Activated CD4-positive, CD25-positive, alpha-beta regulatory T cell treated with anti-CD3 and anti-CD28 coated beads, Interleukin-2, amount 50 U/mL, for 24 hours (primary cell): ENCODE measurements around the gene IFI6.
A peak's percentile ranks its signal among the peaks of the same experiment; 100 is the strongest.
"Not testable (repeated sequence)": the region's sequence is repeated elsewhere in the genome, so short reads cannot be mapped to it uniquely, and the experiment has no call there.

Experiments used
- ATAC-seq, 2 donors: fragments of 150-1000 bp; cut with Tn5 transposase; one replicate each; pipeline ENCODE4 v1.10.0; 2021; ENCODE audit warnings: mild to moderate bottlenecking in 1 of 2, moderate library complexity in 1 of 2

IFI6 gene, protein sequence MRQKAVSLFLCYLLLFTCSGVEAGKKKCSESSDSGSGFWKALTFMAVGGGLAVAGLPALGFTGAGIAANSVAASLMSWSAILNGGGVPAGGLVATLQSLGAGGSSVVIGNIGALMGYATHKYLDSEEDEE

DNA sequence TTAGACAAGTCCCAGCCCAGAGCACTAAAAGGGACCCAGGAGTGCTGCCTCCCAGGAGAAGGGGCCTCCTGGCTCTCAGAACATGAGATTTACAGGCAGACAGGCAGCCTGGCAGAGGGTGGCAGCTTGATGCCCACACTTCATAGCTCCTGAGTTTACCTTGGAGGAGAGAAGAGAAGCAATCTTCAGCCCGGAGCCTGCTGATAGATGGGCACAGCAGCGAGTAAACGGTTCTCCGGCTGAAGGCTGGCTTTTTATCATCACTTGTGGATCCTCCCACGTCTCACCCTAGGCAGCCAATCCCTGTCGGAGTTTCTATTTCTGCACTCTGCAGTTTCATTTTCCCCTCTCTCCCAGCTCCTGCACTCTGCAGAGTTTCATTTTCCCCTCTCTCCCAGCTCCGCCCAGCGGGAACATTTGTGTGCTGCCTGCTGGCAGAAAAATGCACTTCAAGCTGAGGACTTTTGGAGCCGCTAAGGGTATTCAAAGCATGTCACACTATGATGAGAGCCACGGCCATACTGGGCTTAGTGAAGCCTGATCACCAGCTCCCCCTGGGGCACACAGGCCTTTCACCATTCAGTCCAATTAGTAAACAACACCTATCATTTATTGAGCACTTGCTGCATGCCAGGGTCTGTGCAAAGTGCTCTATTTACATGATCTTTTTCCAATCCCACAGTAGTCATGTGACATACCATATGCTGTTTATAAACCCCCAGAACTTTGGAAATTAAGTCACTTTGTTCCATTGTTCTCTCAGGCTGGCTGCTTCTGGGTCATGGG, at the start of gene IFI6:
Gene IFI6 (minus strand): TSS at position 229 of the 786 bp plus-strand sequence. CDS start 2,878 bp downstream, outside the sequence.
- peak; percentile 94 to 95 for ATAC-seq

DNA sequence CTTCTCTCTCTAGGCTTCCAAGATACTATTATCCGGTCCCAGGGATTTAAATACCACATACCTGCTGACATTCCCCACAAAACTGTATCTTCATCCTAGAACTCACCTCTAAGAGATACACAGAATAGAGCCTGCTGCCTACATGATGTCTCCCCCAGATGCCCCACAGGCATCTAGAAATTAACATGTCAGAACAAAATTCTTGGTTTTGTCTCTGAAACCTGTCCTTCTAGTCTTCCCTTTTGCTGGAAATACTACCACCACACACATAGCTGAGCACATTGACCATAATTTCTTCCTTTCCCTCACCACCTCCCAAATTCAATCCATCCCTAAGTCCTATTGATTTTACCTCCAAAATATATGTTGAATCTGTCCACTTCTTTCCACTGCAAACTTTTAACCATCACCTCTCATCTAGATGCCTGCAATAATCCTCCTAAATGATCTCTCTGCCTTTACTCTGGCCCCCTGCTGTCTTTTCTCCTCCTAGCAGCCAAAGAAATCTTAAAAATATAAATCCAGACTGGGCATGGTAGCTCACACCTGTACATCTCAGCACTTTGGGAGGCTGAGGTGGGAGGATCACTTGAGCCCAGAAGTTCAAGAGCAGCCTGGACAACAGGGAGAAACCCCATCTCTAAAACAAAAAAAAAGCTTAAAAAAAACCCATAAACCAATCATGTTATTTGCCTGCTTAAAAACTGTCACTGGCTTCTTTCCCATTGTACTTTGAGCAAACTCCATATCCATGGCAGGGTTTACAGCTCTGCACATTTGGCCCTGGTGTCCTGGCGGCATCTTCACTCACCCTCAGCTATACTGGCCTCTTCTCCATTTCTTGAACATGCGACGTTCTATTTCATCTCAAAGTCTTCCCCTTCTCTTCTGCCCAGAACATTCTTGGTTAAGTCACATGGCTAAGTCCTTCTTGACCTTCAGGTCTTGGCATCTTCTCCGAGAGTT, 47.6 kb upstream of the IFI6 start:
- no peak for ATAC-seq

DNA sequence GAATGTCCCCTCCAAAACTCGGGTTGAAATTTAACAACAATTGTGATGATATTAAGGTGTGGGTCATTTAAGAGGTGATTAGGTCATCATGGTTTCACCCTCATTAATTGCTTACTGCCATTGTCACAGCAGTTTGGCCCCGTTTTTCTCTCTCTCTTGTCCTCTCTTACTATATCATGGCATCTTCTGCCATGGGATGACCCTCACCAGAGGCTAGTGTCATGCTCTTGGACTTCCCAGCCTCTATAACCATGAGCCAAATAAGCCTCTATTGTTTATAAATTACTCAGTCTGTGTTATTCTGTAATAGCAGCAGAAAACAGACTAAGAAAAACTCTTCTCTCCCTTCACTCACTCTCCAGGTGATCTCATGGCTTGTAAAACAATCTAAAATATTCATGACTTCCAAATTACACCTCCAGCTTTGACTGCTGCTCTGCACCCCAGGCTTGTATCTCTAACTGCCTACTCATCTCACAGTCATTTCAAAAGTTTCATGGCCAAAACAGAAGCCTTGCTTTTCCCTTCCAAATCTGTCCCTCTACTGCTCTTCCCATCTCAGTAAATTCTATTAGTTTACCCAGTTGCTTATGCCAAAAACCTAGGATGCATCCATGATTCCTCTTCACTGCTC, 44.4 kb upstream of the IFI6 start:
- no peak for ATAC-seq

DNA sequence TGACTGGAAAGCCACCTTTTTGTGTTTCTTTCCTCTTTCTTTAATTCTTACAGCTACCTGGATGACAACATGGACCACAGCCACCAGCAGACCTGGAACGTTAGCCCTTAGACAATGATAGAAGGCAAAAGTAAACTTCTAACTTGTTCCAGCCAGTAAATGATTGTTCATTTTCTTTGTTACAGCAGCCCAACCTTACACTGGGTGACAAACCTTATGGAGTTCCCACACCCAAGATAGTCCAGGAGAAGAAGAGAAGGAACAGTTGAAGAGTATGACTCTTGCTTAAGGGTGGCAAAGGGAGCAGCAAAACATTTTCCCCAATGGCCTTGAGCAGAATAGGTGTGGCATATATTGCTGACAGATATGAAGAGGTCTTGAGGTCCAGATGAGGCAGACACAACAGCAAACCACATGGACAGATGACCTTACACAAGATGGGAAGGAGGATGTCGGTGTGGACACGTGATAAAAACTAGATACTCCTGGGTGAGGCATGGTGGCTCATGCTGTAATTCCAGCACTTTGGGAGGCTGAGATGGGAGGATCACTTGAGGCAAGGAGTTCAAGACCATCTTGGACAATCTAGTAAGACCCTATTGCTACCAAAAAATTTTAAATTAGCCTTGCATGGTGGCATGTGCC, 42.0 kb upstream of the IFI6 start:
- ATAC-seq: no peak

DNA sequence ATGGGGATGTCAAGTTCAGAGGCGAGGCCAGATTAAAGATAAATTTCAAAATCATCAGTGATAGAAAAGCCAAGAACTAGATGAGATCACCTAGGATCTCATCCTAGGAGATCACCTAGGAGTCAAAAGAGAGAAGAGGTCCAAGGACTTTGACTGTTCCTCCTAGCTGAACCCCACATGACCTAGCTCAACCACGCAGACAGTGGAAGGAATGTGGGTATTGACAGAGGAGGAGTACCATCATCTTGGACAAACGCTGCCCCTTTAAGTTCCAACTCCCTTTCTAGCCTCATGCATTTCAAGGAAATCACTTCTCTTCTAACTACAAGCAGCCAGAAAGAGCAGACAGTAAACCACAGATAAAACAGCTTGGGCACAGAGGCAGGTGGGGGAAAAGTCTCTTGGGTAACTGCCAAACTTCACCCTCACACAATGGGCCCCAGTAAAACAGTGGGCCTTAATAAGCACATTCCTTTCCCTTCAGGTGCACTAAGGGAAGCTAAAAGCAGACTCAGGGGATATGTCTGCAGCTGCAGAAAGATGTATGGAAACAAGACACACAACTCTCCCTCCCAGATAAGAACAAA, 41.2 kb upstream of the IFI6 start:
- no peak for ATAC-seq

DNA sequence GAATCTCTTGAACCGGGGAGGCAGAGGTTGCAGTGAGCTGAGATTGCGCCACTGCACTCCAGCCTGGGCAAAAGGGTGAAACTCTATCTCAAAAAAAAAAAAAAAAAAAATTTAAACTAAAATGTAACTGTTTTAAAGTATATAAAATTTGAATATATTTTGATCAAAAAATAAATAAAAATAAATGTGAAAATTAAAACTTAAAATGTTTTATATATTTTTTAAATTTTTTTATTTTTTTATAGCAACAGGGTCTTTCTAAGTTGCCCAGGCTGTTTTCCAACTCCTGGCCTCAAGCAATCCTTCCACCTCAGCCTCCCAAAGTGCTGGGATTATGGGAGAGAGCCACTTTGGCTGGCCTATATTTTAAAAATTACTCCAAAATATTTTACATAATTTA, 38.6 kb upstream of the IFI6 start:
- ATAC-seq: no peak

DNA sequence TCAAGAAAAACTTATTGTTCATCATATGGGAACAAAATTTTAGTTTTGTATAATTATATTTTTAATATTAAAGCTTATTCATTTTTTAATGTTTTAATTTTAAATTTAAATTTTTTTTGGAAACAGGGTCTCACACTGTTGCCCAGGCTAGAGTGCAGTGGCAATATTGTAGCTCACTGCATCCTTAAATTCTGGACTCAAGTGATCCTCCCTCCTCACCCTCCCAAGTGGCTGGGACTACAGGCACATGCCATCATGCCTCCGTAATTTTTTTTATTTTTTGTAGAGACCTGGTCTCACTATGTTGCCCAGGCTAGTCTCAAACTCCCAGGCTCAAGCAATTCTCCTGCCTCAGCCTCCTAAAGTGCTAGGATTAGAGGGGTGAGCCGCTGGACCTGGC, 33.6 kb upstream of the IFI6 start:
- no peak for ATAC-seq

DNA sequence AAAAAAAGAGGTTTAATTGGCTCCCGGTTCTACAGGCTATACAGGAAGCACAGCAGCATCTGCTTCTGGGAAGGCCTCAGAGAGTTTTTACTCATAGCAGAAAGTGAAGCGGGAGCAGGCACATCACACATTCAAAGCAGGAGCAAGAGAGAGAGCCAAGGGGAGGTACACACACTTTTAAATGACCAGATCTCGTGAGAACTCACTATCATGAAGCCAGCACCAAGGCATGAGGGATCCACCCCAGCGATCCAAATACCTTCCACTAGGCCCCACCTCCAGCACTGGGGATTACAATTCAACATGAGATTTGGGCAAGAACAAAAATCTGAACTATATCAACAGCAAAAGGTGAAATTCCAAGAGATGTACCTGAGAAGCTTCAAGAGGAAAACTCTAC, 33.0 kb upstream of the IFI6 start:
- ATAC-seq: no peak

DNA sequence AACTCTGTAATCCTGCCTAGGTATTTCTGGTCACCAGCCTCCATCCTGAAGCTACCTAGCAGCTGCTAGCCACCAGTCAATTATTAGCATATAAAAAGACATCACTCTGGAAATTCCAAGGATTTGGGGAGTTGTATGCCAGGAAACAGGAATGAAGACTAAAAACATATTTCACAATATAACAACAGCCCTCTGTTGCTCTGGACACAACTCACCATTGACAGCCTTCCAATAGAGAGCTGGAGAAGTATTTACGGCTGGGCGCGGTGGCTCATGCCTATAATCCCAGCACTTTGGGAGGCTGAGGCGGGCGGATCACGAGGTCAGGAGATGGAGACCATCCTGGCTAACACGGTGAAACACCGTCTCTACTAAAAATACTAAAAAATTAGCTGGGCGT, 24.8 kb upstream of the IFI6 start:
- not testable (repeated sequence) for ATAC-seq

DNA sequence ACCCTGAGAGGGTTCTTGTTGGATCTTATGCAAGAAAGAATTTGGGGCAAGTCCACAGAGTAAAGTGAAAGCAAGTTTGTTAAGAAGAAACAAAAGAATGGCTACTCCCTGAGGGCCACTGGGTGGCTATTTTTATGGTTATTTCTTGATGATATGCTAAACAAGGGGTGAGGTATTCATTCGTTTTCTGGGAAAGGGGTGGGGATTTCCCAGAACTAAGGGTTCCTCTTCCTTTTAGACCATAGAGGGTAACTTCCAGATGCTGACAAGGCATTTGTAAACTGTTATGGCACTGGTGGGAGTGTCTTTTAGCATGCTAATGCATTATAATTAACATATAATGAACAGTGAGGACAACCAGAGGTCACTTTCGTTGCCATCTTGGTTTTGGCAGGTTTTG, 18.2 kb upstream of the IFI6 start:
- ATAC-seq: peak in 1 of 2 donors; percentile 14

DNA sequence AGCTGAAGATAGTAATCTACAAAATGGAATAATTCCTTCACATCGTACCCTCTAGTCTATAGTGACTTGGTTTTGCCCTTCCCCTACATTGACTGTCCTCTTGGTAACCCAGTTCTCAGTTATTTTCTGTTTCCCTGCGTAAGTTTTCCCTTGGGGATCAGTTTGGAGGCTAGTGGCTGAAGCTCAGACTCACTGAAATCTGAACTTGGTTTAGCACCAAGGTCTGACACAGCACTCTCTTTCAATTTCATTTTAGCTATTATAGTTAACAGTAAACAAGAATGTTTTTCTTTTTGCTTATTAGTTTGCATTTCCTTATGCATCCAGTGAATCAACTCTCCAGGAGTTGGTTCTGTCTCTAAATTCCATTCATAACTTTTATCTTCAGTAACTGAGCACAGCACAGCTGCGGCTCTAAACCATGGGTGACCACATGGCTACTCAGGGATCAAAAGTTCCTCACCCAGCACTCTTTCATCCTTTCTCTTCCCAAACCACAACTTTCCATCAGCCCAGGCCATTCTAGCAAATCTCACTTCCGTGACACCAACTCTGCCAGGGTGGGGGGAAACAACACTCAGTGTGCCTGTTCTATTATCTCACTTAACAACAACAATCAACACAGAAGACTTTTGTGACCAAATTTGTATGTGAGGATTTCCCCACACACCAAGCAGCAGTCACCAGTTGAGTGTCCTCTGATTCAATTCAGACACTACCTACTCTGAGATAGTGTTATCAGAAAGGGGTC, 17.6 kb upstream of the IFI6 start:
- peak; percentile 53 to 75 for ATAC-seq

DNA sequence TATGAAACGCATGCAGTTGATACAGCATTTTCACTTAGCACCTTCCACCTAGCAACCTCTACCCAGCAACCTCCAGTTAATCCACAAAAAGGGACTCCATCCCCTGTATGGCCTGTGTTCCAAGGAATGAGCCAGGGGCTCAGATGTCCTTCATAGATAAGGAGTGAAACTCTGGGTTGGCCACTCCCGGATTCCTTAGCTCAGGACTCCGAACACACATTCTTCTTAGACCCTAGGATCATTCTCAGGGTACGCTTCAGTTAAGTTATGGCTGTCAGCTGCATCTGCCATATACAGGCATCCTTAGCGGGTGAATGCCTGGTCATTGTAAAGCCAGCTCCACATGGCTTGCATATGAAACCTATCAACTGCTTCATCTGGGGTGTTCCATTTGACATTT, 15.9 kb upstream of the IFI6 start:
- ATAC-seq: no peak

DNA sequence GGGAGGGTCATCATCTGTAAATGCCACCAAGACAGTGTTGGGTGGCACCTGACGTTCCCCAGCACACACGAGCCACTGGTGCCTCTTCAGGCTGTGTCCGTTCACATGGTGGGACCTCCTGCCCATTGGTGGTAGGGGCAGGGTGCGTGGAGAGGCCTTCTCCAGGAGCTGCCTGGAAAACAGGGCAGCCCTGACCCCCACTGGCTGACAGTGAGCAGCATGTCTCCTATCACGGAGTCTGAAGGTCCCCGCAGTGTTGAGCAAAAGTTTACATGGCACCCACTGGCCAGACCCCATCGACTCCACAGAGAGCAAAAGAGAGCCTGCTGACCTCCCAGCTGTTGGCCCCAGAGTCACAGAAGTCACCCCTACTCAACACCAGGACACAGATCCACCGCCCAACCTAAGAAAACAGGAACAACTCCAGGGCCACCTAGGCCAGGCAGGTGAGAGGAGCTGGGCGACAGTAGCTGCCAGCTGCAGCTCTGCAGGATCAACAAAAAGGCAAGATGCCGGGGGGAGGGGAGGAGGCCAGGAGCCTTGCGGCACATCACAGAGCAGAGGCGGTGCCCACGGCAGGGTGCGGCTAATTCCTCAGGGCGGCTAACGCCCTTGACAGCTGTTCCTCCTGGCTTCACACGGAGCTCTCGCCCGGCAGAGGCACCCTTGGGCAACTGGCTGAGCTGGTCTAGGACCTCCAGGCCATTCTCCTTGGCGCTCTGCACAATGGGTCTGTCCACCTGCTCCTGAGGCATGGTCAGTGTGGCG, 14.4 kb upstream of the IFI6 start:
- ATAC-seq: no peak

DNA sequence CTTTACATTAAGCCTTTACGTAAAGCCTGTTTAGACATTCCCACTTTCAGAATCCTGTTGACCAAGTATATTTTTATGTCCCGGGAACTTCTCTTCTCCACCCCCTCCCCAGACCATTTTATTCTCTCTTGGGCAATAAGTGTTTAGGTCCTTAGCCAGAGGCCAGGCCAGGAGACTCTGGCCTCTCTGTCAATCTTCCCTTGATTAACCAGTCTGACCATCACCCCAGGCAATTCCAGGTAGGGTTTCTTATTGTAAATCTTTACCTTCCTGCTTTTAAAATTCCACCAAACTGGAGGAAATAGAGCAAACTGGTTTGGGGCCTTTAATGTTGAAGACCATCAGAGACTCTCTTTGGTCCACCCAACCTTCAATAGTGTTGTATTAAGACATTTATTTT, 12.2 kb upstream of the IFI6 start:
- ATAC-seq: no peak

DNA sequence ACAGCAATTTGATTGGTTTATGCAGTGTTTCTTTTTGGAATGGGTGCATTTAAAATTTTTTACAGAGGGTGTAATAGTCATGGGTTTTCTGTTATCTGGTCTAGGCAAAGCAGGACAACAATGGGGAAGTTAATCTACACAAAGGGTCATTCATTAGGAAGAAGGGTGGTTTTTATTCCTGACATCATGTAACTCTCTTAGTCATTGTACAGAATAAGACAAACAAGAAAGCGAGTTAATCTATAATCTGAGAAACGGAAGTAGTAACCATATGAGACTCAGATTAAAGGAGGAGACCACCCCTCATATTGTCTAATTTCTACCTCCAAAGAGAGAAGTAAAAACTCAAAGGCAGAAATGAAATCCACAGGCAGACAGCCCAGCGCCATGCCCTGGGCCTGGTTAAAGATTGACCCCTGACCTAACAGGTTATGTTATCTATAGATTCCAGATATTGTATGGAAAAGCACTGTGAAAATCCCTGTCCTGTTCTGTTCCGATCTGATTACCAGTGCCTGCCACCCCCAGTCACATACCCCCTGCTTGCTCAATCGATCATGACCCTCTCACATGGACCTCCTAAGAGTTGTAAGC, 10.5 kb upstream of the IFI6 start:
- no peak for ATAC-seq

DNA sequence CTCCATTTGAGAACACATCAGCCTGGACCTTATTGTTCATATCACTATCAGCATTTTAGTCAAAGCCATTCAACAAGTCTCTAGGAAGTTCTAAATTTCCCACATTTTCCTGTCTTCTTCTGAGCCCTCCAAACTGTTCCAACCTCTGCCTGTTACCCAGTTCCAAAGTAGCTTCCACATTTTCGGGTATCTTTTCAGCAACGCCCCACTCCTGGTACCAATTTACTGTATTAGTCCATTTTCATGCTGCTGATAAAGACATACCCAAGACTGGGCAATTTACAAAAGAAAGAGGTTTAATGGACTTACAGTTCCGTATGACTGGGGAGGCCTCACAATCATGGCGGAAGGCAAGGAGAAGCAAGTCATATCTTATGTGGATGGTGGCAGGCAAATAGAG, 9.6 kb upstream of the IFI6 start:
- ATAC-seq: not testable (repeated sequence)

DNA sequence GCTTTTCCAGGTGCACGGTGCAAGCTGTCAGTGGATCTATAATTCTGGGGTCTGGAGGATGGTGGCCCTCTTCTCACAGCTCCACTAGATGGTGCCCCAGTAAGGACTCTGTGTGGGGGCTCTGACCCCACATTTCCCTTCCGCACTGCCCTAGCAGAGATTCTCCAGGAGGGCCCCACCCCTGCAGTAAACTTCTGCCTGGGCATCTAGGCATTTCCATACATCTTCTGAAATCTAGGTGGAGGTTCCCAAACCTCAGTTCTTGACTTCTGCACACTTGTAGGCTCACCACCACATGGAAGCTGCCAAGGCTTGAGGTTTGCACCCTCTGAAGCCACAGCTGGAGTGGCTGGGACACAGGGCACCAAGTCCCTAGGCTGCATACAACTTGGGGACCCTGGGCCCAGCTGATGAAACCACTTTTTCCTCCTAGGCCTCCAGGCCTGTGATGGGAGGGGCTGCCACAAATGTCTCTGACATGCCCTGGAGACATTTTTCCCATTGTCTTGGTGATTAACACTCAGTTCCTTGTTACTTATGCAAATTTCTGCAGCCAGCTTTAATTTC, 8.3 kb upstream of the IFI6 start:
- not testable (repeated sequence) for ATAC-seq

DNA sequence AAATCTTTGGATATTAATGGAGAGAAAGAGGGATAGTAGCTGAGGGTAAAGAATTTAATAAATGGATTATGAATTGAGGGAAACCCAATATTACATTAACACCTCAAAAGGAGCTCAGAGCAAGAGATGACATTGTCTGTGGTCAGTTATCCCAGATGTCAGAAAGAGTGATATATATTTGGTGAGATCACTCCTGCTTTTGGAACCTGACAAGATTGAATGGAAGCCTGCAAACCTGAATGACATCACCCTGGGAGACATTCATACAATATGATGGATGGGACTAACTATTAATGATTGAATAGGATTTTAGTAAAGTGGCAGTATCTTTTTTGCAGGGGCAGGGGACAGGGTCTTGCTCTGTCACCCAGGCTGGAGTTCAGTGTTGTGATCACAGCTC, 6.8 kb upstream of the IFI6 start:
- ATAC-seq: no peak

DNA sequence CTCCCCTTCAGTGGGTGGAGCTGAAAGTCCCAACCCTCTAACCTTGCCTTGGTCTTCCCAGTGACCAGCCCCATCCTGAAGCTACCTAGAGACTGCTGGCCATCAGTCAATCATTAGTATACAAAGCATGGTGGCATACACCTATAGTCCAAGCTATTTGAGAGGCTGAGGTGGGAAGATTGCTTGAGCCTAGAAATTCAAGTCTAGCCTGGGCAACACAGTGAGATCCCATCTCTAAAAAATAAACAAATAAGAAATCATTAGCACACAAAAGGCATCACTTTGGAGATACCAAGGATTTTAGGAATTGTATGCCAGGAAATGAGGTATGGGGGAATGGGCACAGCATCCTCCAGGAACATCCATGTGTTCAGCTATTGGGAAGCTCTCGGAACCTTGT, 4.4 kb upstream of the IFI6 start:
- ATAC-seq: no peak

DNA sequence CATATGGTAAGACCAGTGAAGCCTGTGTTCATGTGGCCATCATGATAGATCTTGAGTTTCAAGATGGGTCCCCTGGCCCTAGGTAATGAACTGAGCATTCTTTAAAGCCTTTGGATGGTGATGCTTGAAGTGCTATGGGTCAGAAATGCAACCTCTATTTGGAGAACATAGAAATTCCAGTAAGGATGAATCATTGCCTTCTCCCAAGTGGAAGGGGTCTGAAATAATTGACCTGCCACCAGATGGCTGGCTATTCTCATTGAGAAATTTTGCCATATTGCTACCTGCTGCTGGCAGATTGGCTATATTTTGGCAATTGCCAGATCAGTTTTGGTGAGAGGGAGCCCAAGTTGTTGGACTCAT, 739 bp upstream of the IFI6 start:
- no peak for ATAC-seq
